HG03460 (cell line): ENCODE measurements around the gene RIPPLY3.
"Not testable (repeated sequence)": the region's sequence is repeated elsewhere in the genome, so short reads cannot be mapped to it uniquely, and the experiment has no call there.

ENCODE experiments used
- ATAC-seq: cut with Tn5 transposase; IDR thresholded peaks from one replicate; pipeline ENCODE4 v1.9.1; 2021; ENCODE audit not compliant: unreplicated experiment

Gene RIPPLY3

DNA sequence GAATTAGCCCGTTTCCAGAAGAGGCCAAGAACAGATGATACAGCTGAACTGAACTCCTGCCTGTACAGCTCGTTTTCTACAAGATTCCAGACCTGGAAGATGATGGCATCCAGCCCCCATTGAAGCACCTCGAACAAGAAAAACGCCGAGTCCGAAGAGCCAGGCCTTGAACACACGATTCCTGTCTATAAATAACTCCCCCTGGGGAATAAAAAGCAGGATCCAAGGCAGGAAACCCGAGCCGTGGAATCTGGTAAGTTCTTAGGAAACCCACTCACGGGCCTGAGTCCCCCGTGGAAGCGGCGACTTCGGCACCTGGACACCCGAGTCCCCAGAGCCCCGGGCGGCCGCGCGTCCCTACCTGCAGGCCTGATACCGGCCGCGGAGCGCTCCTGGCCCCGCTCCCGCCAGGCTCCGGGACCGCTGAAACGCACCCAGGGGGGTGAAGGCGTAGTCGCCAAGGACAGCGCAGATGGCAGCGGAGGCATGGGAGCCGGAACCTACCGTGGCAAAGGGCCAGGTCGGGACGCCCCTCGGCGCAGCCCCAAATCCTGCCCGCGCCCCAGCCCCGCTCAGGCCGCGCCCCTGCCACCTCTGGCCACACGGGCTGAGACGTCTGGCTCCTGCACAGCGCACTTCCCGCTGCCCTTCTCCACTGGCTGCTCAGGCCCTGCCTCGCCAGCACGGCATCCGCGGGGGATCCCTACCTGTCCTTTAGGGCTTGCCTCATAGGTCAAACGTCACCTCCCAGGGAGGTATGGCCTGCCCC is 26.0 kb upstream of the RIPPLY3 start:
- no peak for ATAC-seq

DNA sequence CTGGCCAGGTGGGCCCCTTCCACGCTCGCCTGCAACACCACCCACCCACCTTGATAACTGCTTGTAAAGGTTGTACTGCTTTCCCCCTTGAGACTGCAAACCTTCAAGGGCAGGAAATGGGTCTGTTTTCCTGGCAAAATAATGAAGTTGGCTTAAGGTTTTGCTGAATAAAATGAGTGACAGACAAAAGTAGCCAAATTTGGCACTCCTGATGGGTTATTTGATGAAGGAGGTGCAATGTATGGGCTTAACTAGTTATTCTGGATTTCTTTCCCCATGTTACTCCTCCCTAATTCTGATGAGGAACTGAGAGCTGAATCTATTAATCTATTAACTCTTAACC is 25.5 kb upstream of the RIPPLY3 start:
- ATAC-seq: no peak

- no peak for ATAC-seq
Observed at GRCh38 chr21:36981977-36982700, 24.4 kb upstream of the RIPPLY3 start.

- no peak for ATAC-seq
Observed at GRCh38 chr21:36985751-36986594, 20.5 kb upstream of the RIPPLY3 start.

DNA sequence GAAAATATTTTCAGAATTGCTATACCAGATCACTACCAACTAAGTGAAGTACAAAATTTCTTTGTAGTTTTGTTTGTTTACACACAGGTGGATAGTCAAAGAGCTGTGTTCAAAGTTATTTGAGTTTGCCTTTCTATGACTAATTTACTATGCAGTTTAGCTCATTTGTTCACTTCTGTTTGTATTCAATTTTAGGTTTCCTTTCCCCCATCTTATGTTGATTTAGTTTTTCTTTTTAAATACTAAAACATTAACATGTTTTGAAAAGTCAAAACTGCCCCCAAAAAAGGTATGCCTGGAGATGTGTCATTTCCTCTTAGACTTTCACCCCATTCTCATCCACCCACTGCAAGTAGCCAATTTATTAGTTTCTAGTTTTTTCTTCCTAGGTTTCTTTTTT is 18.7 kb upstream of the RIPPLY3 start:
- ATAC-seq: no peak

GRCh38 chr21:36988536-36988935 is 18.0 kb upstream of the RIPPLY3 start:
- ATAC-seq: no peak

GRCh38 chr21:36989199-36989698 is 17.3 kb upstream of the RIPPLY3 start:
- not testable (repeated sequence) for ATAC-seq

GRCh38 chr21:36989699-36990507 is 16.6 kb upstream of the RIPPLY3 start:
- peak; percentile 87 for ATAC-seq

DNA sequence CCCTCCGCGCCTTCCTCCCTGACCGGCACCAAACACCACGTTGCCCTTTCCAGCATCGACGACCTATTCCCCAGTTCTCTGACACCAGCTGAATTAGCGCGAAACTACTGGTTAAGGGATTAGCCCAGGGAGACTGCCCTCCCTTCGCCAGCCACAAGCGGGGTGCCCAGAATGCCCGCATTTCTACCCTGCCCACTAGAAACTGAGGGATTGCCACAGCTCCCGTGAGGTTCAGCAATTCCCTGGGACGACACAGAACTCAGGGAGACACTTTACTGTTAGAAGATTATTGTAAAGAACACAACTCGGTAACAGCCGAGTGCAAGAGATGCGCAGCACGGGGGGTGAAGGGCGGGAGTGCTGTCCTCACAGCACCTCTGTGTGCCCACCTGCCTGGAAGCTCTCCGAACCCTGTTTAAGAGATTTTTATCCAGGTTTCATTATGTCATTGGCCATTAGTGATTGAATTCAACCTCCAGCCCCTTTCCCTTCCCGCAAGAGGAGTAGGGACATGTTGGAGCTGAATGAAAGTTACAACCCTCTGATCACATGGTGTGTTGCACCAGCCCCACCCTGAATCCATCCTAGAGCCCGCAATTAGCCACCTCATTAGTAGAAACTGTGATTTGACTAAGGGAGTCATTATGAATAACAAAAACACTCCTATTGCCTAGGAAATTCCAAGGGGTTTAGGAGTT is 15.8 kb upstream of the RIPPLY3 start:
- no peak for ATAC-seq

GRCh38 chr21:36992671-36993070 is 13.8 kb upstream of the RIPPLY3 start:
- no peak for ATAC-seq

- ATAC-seq: no peak
Observed at GRCh38 chr21:36994501-36995158, 11.9 kb upstream of the RIPPLY3 start.

GRCh38 chr21:36995285-36995684 is 11.2 kb upstream of the RIPPLY3 start:
- ATAC-seq: not testable (repeated sequence)

GRCh38 chr21:36999131-36999898 is 7.2 kb upstream of the RIPPLY3 start:
- ATAC-seq: no peak

GRCh38 chr21:37000381-37000780 is 6.1 kb upstream of the RIPPLY3 start:
- no peak for ATAC-seq

- ATAC-seq: no peak
Observed at GRCh38 chr21:37001441-37001840, 5.1 kb upstream of the RIPPLY3 start.

DNA sequence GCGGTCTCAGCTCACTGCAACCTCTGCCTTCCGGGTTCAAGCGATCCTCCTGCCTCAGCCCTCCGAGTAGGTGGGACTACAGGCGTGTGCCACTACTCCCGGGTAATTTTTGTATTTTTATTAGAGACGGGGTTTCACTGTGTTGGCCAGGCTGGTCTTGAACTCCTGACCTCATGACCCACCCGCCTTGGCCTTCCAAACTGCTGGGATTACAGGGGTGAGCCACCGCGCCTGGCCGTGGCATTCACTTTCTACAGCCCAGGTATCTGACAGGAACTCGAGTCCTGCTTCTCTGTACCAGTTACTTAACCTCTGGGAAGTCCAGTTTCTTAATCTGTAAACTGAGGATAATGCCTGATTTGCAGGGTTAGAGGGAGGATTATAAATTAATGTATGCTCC is 3.7 kb upstream of the RIPPLY3 start:
- not testable (repeated sequence) for ATAC-seq

DNA sequence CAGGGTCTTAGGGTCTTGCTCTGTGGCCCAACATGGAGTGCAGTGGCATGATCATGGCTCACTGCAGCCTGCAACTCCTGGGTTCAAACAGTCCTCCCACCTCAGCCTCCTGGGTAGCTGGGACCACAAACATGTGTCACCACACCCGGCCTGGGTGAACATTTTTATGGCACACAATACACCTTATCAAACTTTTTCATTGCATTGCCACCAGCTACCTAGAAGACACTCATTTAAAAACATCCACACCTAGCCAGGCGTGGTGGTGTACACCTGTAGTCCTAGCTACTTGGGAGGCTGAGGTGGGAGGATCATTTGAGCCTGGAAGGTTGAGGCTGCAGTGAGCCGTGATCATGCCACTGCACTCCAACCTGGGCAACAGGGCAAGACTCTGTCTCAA is 2.6 kb upstream of the RIPPLY3 start:
- not testable (repeated sequence) for ATAC-seq

DNA sequence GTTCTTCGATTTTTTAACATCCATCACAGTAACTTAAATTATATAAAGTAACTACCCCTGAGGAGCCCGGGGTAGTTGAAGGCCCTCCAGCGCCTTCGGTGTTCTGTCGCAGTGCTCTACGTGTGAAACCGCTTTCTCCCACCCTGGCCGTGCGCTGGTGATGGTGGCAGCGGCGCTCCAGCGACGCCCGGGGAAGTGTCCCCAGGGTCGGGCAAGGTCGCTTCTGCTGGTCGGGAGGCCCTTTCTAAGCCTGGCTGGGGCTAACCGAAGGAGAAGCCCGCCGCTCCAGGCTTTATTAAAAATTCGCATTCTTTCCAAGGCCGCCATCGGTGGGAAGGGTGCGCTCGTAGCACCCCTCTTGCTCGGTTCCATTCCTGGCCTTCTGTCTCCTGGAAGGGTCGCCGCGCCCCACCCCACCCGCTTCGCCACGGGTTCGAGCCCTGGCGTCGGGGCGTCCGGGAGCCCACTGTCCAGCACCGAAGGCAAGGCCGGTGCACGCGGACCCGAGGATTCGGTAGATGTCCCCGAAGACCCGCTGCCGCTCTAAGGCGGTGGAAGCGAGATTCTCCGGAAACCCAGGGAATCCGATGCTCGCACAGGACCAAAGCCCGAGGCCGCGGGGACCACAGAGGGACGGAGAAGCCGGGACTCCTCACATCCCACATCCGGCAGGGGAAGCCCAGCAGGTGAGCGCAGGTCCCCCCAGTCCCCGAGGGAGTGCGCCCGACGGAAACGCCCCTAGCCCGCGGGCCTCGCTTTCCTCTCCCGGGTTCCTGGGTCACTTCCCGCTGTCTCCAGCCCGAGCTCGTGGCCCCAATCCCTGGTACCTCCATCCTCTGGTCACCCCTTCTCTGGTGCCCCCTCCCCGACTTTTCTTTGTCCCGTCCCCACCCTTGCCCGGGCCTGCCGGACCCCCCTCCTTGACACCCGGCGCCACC is 685 bp upstream of the RIPPLY3 start:
- ATAC-seq: no peak
